Astrocyte of the cerebellum (primary cell): Measurements from ENCODE around the gene CLCA1.

Source experiments
- DNase-seq: peaks from one replicate; pipeline ENCODE4 v3.0.0-alpha.2; 2011; ENCODE audit warnings: low read depth
- H3K4me3 ChIP-seq: 2 replicates; pipeline ENCODE4 v1.5.1; 2011; ENCODE audit warnings: mild to moderate bottlenecking, low read depth, low read length, moderate library complexity
- CTCF ChIP-seq: IDR thresholded peaks from 2 replicates; pipeline ENCODE4 v1.5.1; 2012; ENCODE audit warnings: low read length, low read depth, moderate library complexity, mild to moderate bottlenecking; ENCODE audit errors: missing control alignments
- in situ Hi-C: cut with HindIII; loops from 2 replicates; pipeline ENCODE4 v1.10.0; 2017; ENCODE audit warnings: low sequenced_read_pairs

CLCA1 gene

GRCh38 chr1:86466109-86466844 lies 2.5 kb upstream of the CLCA1 start:
- no peak overlapping the region for H3K4me3 ChIP-seq
- no peak for DNase-seq
- no peak for TF ChIP-seq CTCF
- in situ Hi-C loops, result no loop called here

- TF ChIP-seq CTCF, result no peak
- no peak for DNase-seq
- H3K4me3 ChIP-seq, result no peak overlapping the region
- in situ Hi-C loops, result no loop called here
Observed at GRCh38 chr1:86466986-86467385, 1.7 kb upstream of the CLCA1 start.

- no peak for TF ChIP-seq CTCF
- DNase-seq, result no peak
- in situ Hi-C loops, result no loop called here
- H3K4me3 ChIP-seq, result no peak overlapping the region
Observed at GRCh38 chr1:86470859-86471258, 2.1 kb downstream of the CLCA1 start.

GRCh38 chr1:86471291-86471690 lies 2.6 kb downstream of the CLCA1 start:
- TF ChIP-seq CTCF, result no peak
- H3K4me3 ChIP-seq, result no peak overlapping the region
- DNase-seq, result no peak
- in situ Hi-C loops, result no loop called here

- no peak for DNase-seq
- no peak overlapping the region for H3K4me3 ChIP-seq
- TF ChIP-seq CTCF, result no peak
- in situ Hi-C loops, result no loop called here
Observed at GRCh38 chr1:86472152-86472551, 3.4 kb downstream of the CLCA1 start.

- no peak for DNase-seq
- H3K4me3 ChIP-seq, result no peak overlapping the region
- in situ Hi-C loops, result no loop called here
- no peak for TF ChIP-seq CTCF
Observed at GRCh38 chr1:86472767-86473166, 4.0 kb downstream of the CLCA1 start.

- H3K4me3 ChIP-seq, result no peak overlapping the region
- DNase-seq, result no peak
- in situ Hi-C loops, result no loop called here
- no peak for TF ChIP-seq CTCF
Observed at GRCh38 chr1:86477256-86477655, 8.5 kb downstream of the CLCA1 start.
